ENCODE results near the gene SCMH1. TPM values are rescaled to one million over a fixed set of nuclear protein-coding genes. Genes with fewer than 3 reads are reported as not detected.

Gene SCMH1
- total and polyA plus RNA-seq, 4 donors = 6.6 to 12.8 (median 10.5) TPM

DNA sequence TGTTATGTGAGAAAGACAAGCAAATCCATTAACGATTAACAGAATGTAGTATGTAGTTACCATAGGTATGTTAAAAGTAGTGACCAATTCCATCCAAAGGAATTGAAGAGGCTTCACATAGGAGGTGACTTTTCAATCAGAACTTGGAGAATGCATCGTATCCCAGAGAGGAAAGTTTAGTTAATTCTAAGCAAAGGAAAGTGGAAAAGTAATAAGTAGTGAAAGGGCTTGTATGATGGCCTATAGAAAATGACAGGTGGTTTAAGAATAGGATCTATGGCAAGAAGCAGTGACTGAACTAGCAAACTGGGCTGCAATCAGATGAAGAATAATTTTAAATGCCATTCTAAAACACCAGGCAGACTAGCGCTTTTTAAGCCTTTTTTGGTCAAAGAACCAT is 16.6 kb downstream of the SCMH1 start:
- TF ChIP-seq, protein P1, sequence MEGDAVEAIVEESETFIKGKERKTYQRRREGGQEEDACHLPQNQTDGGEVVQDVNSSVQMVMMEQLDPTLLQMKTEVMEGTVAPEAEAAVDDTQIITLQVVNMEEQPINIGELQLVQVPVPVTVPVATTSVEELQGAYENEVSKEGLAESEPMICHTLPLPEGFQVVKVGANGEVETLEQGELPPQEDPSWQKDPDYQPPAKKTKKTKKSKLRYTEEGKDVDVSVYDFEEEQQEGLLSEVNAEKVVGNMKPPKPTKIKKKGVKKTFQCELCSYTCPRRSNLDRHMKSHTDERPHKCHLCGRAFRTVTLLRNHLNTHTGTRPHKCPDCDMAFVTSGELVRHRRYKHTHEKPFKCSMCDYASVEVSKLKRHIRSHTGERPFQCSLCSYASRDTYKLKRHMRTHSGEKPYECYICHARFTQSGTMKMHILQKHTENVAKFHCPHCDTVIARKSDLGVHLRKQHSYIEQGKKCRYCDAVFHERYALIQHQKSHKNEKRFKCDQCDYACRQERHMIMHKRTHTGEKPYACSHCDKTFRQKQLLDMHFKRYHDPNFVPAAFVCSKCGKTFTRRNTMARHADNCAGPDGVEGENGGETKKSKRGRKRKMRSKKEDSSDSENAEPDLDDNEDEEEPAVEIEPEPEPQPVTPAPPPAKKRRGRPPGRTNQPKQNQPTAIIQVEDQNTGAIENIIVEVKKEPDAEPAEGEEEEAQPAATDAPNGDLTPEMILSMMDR (IDR thresholded peaks at IDR 0.05; ENCODE audit: low read depth, low read length, missing input control) = no peak
- no peak for TF ChIP-seq EGR1 (IDR thresholded peaks at IDR 0.05; ENCODE audit: low read depth in 2 of 2)
- no peak for TF ChIP-seq YY1 (IDR thresholded peaks at IDR 0.05)
- no peak for TF ChIP-seq RAD21 (IDR thresholded peaks at IDR 0.05)
- TF ChIP-seq HNF4A (conservative IDR thresholded peaks at IDR 0.05) = no peak
- no peak for TF ChIP-seq FOXA1 (IDR thresholded peaks at IDR 0.05)
- TF ChIP-seq TAF1 (conservative IDR thresholded peaks at IDR 0.05) = no peak
- TF ChIP-seq, protein P2, sequence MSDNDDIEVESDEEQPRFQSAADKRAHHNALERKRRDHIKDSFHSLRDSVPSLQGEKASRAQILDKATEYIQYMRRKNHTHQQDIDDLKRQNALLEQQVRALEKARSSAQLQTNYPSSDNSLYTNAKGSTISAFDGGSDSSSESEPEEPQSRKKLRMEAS (IDR thresholded peaks at IDR 0.05) = no peak
- TF ChIP-seq, protein P3, sequence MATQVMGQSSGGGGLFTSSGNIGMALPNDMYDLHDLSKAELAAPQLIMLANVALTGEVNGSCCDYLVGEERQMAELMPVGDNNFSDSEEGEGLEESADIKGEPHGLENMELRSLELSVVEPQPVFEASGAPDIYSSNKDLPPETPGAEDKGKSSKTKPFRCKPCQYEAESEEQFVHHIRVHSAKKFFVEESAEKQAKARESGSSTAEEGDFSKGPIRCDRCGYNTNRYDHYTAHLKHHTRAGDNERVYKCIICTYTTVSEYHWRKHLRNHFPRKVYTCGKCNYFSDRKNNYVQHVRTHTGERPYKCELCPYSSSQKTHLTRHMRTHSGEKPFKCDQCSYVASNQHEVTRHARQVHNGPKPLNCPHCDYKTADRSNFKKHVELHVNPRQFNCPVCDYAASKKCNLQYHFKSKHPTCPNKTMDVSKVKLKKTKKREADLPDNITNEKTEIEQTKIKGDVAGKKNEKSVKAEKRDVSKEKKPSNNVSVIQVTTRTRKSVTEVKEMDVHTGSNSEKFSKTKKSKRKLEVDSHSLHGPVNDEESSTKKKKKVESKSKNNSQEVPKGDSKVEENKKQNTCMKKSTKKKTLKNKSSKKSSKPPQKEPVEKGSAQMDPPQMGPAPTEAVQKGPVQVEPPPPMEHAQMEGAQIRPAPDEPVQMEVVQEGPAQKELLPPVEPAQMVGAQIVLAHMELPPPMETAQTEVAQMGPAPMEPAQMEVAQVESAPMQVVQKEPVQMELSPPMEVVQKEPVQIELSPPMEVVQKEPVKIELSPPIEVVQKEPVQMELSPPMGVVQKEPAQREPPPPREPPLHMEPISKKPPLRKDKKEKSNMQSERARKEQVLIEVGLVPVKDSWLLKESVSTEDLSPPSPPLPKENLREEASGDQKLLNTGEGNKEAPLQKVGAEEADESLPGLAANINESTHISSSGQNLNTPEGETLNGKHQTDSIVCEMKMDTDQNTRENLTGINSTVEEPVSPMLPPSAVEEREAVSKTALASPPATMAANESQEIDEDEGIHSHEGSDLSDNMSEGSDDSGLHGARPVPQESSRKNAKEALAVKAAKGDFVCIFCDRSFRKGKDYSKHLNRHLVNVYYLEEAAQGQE (IDR thresholded peaks at IDR 0.05) = no peak
- TF ChIP-seq NR2F2 (IDR thresholded peaks at IDR 0.05) = no peak
- TF ChIP-seq, protein P4, sequence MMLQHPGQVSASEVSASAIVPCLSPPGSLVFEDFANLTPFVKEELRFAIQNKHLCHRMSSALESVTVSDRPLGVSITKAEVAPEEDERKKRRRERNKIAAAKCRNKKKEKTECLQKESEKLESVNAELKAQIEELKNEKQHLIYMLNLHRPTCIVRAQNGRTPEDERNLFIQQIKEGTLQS (IDR thresholded peaks at IDR 0.05) = no peak
- TF ChIP-seq, protein P5, sequence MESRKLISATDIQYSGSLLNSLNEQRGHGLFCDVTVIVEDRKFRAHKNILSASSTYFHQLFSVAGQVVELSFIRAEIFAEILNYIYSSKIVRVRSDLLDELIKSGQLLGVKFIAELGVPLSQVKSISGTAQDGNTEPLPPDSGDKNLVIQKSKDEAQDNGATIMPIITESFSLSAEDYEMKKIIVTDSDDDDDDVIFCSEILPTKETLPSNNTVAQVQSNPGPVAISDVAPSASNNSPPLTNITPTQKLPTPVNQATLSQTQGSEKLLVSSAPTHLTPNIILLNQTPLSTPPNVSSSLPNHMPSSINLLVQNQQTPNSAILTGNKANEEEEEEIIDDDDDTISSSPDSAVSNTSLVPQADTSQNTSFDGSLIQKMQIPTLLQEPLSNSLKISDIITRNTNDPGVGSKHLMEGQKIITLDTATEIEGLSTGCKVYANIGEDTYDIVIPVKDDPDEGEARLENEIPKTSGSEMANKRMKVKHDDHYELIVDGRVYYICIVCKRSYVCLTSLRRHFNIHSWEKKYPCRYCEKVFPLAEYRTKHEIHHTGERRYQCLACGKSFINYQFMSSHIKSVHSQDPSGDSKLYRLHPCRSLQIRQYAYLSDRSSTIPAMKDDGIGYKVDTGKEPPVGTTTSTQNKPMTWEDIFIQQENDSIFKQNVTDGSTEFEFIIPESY (IDR thresholded peaks at IDR 0.05) = no peak
- no peak for TF ChIP-seq RXRA (IDR thresholded peaks at IDR 0.05)
- no peak for TF ChIP-seq SP1 (IDR thresholded peaks at IDR 0.05)
- TF ChIP-seq GABPA (IDR thresholded peaks at IDR 0.05 in 1 of 2, conservative IDR thresholded peaks at IDR 0.05 in 1 of 2) = no peak
- H3K4me3 ChIP-seq (ENCODE audit: low read depth in 1 of 3, low read length in 3 of 3) = no peak overlapping the region
- no peaks in the 10 kb centered on the region for H3K9me3 ChIP-seq (ENCODE audit: control insufficient read depth in 4 of 4, low read length in 3 of 4)
- DNase-seq (ENCODE audit: low spot score) = no peak
- peaks cover 0 to 13% (median 4%) of the 10 kb centered on the region in 4 donors for H3K4me1 ChIP-seq (ENCODE audit: control insufficient read depth in 4 of 4, insufficient read depth in 4 of 4, low read length in 3 of 4)
- no peak overlapping the region for H3K27ac ChIP-seq (ENCODE audit: low read depth in 1 of 2, low read length in 2 of 2)
- 90% methylated on average over 3 of the region's 3 CpGs for WGBS
- H3K27me3 ChIP-seq (ENCODE audit: control insufficient read depth in 4 of 4, insufficient read depth in 4 of 4, low read length in 3 of 4) = no peaks in the 10 kb centered on the region
- H3K36me3 ChIP-seq (ENCODE audit: control insufficient read depth in 4 of 4, insufficient read depth in 3 of 4, low read depth in 1 of 4, low read length in 3 of 4) = peaks cover 0 to 3% (median 0%) of the 10 kb centered on the region in 4 donors
- no peak overlapping the region for H3K9ac ChIP-seq (ENCODE audit: low read depth in 1 of 2, low read length in 2 of 2)

DNA sequence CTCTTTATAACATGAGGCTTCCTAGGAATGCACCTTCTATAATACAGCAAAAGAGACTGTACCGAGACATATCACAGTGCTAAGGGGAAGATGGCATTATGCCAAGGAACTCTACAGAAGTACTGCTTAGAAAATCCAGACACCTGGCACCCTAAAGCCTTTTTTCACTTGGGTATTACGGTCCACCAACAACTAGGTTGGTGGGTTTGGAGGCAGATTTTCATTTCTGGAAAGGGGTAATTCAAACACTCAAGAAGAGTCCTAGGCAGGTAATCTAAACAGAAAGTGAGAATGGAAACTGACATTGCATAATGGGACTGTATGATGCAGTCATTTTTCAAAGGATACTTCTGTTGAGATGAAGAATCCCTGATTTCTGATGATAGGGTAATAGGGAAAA is 19.6 kb downstream of the SCMH1 start:
- H3K4me3 ChIP-seq (ENCODE audit: low read depth in 1 of 3, low read length in 3 of 3) = no peak overlapping the region
- no peak for DNase-seq (ENCODE audit: low spot score)
- H3K9me3 ChIP-seq (ENCODE audit: control insufficient read depth in 4 of 4, low read length in 3 of 4) = no peaks in the 10 kb centered on the region
- WGBS = 57% methylated on average over 2 of the region's 2 CpGs
- H3K9ac ChIP-seq (ENCODE audit: low read depth in 1 of 2, low read length in 2 of 2) = no peak overlapping the region
- no peak overlapping the region for H3K27ac ChIP-seq (ENCODE audit: low read depth in 1 of 2, low read length in 2 of 2)
- peaks cover 0 to 13% (median 4%) of the 10 kb centered on the region in 4 donors for H3K4me1 ChIP-seq (ENCODE audit: control insufficient read depth in 4 of 4, insufficient read depth in 4 of 4, low read length in 3 of 4)
- no peaks in the 10 kb centered on the region for H3K27me3 ChIP-seq (ENCODE audit: control insufficient read depth in 4 of 4, insufficient read depth in 4 of 4, low read length in 3 of 4)
- H3K36me3 ChIP-seq (ENCODE audit: control insufficient read depth in 4 of 4, insufficient read depth in 3 of 4, low read depth in 1 of 4, low read length in 3 of 4) = peaks cover 0 to 2% (median under 1%) of the 10 kb centered on the region in 4 donors
- TF ChIP-seq HNF4G (IDR thresholded peaks at IDR 0.05) (no peak), TAF1 (conservative IDR thresholded peaks at IDR 0.05) (no peak)
- TF ChIP-seq, protein P5 (IDR thresholded peaks at IDR 0.05) = no peak
- TF ChIP-seq, protein P1 (IDR thresholded peaks at IDR 0.05; ENCODE audit: low read depth, low read length, missing input control) = no peak
- TF ChIP-seq, protein P2 (IDR thresholded peaks at IDR 0.05) = no peak
